Measurements from ENCODE around the gene ESCO1.
"Not testable (repeated sequence)": the region's sequence is repeated elsewhere in the genome, so short reads cannot be mapped to it uniquely, and the experiment has no call there.

The ESCO1 gene

DNA sequence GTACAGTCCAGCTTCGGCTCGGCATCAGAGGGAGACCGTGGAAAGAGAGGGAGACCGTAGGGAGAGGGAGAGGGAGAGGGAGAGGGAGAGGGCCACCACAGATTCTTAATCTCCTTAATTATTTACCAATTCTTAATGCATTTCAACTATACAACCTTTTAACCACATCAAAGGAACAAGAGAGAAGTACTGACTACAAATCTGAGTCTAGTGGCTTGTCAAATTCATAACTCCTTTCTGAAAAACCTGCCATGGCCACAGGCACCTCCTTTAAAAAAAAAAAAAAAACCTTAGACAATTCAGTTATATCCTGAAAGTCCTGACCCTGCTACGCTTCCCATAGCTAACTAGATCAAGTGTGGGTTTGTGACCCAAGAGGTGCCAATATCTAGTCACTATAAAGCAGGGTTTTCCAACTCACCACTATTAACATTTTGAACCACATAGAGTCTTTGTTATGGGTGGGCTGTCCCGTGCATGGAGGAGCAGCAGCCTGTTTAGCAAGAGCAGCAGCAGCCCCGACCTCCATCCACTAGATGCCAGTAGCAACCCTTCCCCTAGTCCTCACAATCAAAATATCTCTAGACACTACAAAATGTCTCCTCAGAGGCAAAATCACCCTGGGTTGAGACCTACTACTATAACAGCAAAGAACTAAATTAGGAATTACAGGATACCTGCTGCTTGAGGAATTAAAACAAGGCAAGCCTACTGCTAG is 6.8 kb downstream of the ESCO1 start:
- DNase-seq (ENCODE audit: low read depth) = no peak

GRCh38 chr18:21592361-21592760 is 8.1 kb downstream of the ESCO1 start:
- DNase-seq (ENCODE audit: low read depth) = not testable (repeated sequence)

DNA sequence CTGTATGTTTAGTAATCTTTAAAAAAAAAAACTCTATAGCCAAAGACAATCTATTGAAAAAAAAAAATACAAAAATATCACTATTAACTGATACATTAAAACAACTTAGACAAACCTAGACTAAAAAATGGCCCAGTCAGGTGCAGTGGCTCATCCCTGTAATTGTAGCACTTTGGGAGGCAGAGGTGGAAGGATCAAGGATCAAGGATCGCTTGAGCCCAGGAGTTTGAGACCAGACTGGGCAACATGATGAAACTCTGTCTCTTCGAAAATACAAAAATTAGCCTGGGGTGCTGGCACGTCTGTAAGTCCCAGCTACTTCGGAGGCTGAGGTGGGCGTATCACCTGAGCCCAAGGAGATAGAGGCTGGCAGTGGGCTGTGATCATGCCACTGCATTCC is 16.1 kb downstream of the ESCO1 start:
- DNase-seq (ENCODE audit: low read depth) = no peak

GRCh38 chr18:21575656-21576055 is 24.8 kb downstream of the ESCO1 start:
- no peak for DNase-seq (ENCODE audit: low read depth)

- peak; percentile 9 for DNase-seq (ENCODE audit: low read depth)
Observed at GRCh38 chr18:21571772-21572171, 28.7 kb downstream of the ESCO1 start.

- no peak for DNase-seq (ENCODE audit: low read depth)
Observed at GRCh38 chr18:21559195-21559594, 41.3 kb downstream of the ESCO1 start.

- DNase-seq (ENCODE audit: low read depth) = no peak
Observed at GRCh38 chr18:21557607-21558253, 42.8 kb downstream of the ESCO1 start.

- DNase-seq (ENCODE audit: low read depth) = no peak
Observed at GRCh38 chr18:21550510-21550970, 50.0 kb downstream of the ESCO1 start.

DNA sequence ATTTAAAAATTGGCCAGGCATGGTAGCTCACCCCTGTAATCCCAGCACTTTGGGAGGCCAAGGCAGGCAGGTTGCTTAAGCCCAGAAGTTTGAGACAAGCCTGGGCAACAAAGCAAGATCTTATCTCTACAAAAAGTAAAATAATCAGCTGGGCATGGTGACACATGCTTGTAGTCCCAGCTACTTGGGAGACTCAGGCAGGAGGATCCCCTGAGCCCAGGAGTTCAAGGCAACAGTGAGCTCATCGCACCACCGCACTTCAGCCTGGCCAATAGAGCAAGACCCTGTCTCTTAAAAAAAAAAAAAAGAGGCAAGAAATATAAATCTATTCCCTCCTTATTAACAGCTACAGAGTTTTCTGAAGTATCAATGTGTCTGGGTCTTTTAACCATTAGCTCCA is 51.9 kb downstream of the ESCO1 start:
- DNase-seq (ENCODE audit: low read depth) = no peak

DNA sequence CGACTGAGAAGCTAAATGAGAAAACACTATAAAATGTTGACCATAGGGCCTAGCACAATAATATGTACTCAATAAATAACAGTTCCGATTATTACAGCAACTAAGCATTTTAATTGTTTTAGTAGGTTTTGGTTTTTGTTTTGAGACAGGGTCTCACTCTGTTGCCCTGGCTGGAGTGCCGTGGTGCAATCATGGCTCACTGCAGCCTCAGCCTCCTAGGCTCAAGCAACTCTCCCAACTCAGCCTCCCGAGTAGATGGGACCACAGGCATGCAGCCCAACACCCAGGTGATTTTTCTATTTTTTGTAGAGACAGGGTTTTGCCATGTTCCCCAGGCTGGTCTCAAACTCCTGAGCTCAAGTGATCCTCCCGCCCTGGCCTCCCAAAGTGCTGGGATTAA is 54.1 kb downstream of the ESCO1 start:
- no peak for DNase-seq (ENCODE audit: low read depth)

- DNase-seq (ENCODE audit: low read depth) = no peak
Observed at GRCh38 chr18:21538230-21538629, 62.3 kb downstream of the ESCO1 start.

DNA sequence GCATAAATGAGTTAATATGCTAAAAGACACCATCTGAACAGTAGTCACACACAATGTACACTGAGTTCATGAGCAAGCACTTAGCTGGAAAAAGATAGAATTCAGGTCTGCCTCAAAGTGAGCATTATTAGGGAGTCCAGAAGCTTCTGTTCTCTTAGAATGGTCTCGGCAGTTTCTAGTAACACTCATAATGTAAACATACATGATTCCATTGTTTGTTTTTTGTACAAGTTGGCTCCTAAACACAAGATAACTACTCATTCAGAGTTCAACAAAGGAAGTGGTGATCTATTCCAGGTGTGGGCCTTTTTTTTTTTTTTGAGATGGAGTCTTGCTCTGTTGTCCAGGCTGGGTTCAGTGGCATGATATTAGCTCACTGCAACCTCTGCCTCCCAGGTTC is 66.2 kb downstream of the ESCO1 start:
- DNase-seq (ENCODE audit: low read depth) = no peak

- DNase-seq (ENCODE audit: low read depth) = no peak
Observed at GRCh38 chr18:21526463-21526862, 74.0 kb downstream of the ESCO1 start.

GRCh38 chr18:21525916-21526315 is 74.6 kb downstream of the ESCO1 start:
- no peak for DNase-seq (ENCODE audit: low read depth)

GRCh38 chr18:21522530-21522929 is 78.0 kb downstream of the ESCO1 start:
- no peak for DNase-seq (ENCODE audit: low read depth)

DNA sequence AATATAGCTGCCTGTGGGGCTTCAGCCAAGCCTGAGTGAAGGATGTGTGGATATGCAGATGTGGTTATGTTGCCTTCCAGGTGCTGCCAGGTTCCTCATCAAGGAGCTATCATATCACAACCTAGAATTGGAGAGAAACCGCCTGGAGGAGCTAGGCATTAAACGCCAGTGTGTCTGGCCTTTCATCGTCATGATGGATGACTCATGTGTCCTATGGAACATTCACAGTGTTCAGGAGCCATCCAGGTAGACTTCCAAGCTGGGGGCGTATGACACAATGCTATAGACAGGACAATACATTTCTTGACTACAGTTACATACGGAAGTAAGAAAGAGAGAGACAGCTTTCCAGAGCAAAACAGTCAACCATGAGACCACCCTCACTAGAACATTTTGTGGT is 86.8 kb downstream of the ESCO1 start:
- no peak for DNase-seq (ENCODE audit: low read depth)

DNA sequence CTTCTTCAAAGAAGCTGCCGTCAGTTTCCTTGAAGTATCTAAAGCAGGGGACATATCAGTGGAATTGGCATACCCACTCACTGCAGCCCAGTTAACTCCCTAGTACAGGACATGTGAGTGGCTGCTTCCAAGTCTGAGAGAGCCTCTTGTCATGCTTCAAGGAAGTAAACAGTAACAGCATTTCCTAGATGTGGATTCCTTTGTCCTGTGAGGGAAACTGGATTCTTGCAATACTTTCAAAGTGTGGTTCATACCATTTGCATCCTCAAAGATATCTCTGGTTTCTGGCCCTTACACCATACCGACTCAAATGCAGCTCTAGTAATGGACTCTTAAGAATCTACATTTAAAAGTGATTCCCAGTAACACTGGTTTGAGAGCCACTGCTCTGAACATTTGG is 87.2 kb downstream of the ESCO1 start:
- no peak for DNase-seq (ENCODE audit: low read depth)

DNA sequence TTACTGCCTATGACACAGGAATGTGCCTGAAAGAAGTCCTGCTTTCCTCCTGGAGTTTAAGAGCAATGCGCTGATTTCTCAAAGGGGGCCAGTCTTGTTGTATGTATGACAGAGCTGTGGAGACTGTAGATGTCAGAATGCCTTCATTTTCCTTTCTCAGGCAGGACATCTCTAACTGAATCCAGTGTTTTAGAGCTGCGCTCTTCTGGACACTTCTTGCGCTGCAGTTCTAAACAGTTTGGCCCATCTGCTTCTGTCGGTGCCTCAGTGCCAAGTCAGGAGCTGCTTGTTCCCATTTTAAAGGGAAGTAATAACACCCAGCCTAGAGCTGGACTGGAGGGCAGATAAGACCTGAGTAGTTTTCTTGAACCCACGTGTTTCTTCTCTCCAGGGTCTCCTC is 91.4 kb downstream of the ESCO1 start:
- no peak for DNase-seq (ENCODE audit: low read depth)

DNA sequence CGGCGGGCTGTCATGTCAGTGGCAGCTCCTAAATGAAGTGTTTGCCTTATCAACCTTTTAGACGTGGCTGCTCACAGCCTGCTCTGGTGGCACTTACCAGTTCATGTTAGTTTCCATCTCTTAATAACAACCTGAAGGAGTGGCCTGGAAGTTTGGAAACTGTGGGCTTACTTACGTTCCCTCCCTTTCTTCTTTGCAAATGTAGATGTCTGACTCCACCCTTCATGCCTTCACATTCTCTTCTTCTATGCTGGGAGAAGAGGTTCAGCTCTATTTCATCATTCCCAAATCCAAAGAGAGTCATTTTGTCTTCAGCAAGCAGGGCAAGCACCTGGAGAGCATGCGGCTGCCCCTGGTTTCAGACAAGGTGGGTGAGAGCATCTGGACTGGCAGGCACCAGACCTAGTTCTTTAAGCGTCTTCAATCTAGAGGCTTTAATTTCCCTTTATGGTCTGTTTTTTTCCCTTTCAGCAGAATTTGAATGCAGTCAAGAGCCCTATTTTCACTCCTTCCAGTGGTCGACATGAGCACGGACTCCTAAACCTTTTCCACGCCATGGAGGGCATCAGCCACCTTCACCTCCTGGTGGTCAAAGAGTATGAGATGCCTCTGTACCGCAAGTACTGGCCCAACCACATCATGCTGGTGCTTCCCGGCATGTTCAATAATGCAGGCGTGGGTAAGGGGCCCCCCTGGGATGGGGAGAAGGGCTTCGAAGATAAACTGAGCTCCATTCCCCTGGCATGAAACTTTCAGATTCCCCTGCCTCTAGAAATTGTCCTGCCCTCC is 92.4 kb downstream of the ESCO1 start:
- DNase-seq (ENCODE audit: low read depth) = no peak

GRCh38 chr18:21502661-21503060 is 97.8 kb downstream of the ESCO1 start:
- no peak for DNase-seq (ENCODE audit: low read depth)

GRCh38 chr18:21499997-21500396 is 100.5 kb downstream of the ESCO1 start:
- no peak for DNase-seq (ENCODE audit: low read depth)

GRCh38 chr18:21496277-21496835 is 104.1 kb downstream of the ESCO1 start:
- no peak for DNase-seq (ENCODE audit: low read depth)

DNA sequence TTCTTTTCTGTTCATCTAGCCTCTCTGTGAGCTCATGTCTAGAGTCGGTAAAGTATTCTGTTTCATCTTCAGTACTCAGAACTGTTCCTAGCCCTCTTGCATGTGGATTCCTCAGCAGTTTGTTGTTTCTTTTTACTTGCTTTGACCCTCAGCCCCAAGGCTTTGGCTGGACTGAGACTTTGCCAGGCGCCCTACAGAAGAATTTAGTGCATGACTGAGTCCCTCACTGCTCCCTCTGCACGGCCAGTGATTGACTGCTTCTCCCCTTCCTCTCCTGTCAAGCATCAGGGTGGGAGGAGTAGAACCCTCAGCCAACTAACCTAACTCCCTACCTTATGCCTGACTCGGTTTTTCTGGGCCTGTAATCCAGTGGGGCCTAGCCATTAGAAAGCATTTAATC is 109.8 kb downstream of the ESCO1 start:
- no peak for DNase-seq (ENCODE audit: low read depth)

All from stromal cell of bone marrow (primary cell).